ENCODE data around the gene CCDC6.

Gene CCDC6

GRCh38 chr10:59873896-59874295 is 32.5 kb downstream of the CCDC6 start:
- Histone ChIP-seq H3K4me3 (ENCODE audit: low read depth in 1 of 2, low read length in 1 of 2) (no peak overlapping the region), H3K27ac (no peak overlapping the region), H3K36me3 (no peaks in the 10 kb centered on the region), H3K27me3 (no peaks in the 10 kb centered on the region), H3K9me3 (no peaks in the 10 kb centered on the region), H3K4me1 (ENCODE audit: control insufficient read depth in 1 of 2, insufficient read depth in 1 of 2, low read depth in 1 of 2, low read length in 1 of 2) (no peaks in the 10 kb centered on the region)
- no peak for TF ChIP-seq CTCF (IDR thresholded peaks at IDR 0.05)

- H3K4me3 ChIP-seq (ENCODE audit: low read depth in 1 of 2, low read length in 1 of 2) = no peak overlapping the region
- no peak overlapping the region for H3K27ac ChIP-seq
- no peak for TF ChIP-seq CTCF (IDR thresholded peaks at IDR 0.05)
- H3K4me1 ChIP-seq (ENCODE audit: control insufficient read depth in 1 of 2, insufficient read depth in 1 of 2, low read depth in 1 of 2, low read length in 1 of 2) = no peaks in the 10 kb centered on the region
- H3K27me3 ChIP-seq = no peaks in the 10 kb centered on the region
- no peaks in the 10 kb centered on the region for H3K9me3 ChIP-seq
- no peaks in the 10 kb centered on the region for H3K36me3 ChIP-seq
Measured at GRCh38 chr10:59872892-59873463, 33.4 kb downstream of the CCDC6 start.

- H3K36me3 ChIP-seq = no peaks in the 10 kb centered on the region
- no peak for TF ChIP-seq CTCF (IDR thresholded peaks at IDR 0.05)
- H3K9me3 ChIP-seq = no peaks in the 10 kb centered on the region
- H3K27ac ChIP-seq = no peak overlapping the region
- no peak overlapping the region for H3K4me3 ChIP-seq (ENCODE audit: low read depth in 1 of 2, low read length in 1 of 2)
- no peaks in the 10 kb centered on the region for H3K4me1 ChIP-seq (ENCODE audit: control insufficient read depth in 1 of 2, insufficient read depth in 1 of 2, low read depth in 1 of 2, low read length in 1 of 2)
- H3K27me3 ChIP-seq = no peaks in the 10 kb centered on the region
Measured at GRCh38 chr10:59870152-59870551, 36.2 kb downstream of the CCDC6 start.

GRCh38 chr10:59869594-59869940 is 36.8 kb downstream of the CCDC6 start:
- Histone ChIP-seq H3K27me3 (no peaks in the 10 kb centered on the region), H3K4me3 (ENCODE audit: low read depth in 1 of 2, low read length in 1 of 2) (no peak overlapping the region), H3K27ac (no peak overlapping the region), H3K9me3 (no peaks in the 10 kb centered on the region), H3K4me1 (ENCODE audit: control insufficient read depth in 1 of 2, insufficient read depth in 1 of 2, low read depth in 1 of 2, low read length in 1 of 2) (no peaks in the 10 kb centered on the region), H3K36me3 (no peaks in the 10 kb centered on the region)
- no peak for TF ChIP-seq CTCF (IDR thresholded peaks at IDR 0.05)

GRCh38 chr10:59868696-59869593 is 37.4 kb downstream of the CCDC6 start:
- Histone ChIP-seq H3K9me3 (no peaks in the 10 kb centered on the region), H3K4me1 (ENCODE audit: control insufficient read depth in 1 of 2, insufficient read depth in 1 of 2, low read depth in 1 of 2, low read length in 1 of 2) (no peaks in the 10 kb centered on the region), H3K36me3 (no peaks in the 10 kb centered on the region), H3K27ac (no peak overlapping the region), H3K4me3 (ENCODE audit: low read depth in 1 of 2, low read length in 1 of 2) (no peak overlapping the region), H3K27me3 (no peaks in the 10 kb centered on the region)
- no peak for TF ChIP-seq CTCF (IDR thresholded peaks at IDR 0.05)

Measured in neutrophil (primary cell).